Endothelial cell of umbilical vein (primary cell): ENCODE results near the gene SSB. TPM values are rescaled to one million over a fixed set of nuclear protein-coding genes. Genes with fewer than 3 reads are reported as not detected.

ENCODE experiments used
- BruUV-seq: library from RNA; stranded (reverse); fragments of 400-500 nt; replicated peaks from 2 replicates; lab custom pipeline; 2021; lab: Mats Ljungman, UMichigan
- CTCF ChIA-PET: fragments of 300-600, 350-600 bp; sonication (Branson Sonifier 250); formaldehyde crosslinking; loops from one replicate; lab custom pipeline; 2021; ENCODE audit warnings: antibody characterized with exemption, inconsistent platforms; lab: Charles Lee
- POLR2A ChIA-PET: fragments of 300-600, 350-600 bp; sonication (Branson Sonifier 250); formaldehyde crosslinking; loops from one replicate; lab custom pipeline; 2021; ENCODE audit warnings: antibody characterized with exemption, inconsistent platforms; lab: Charles Lee
- DNase-seq: peaks from one replicate; pipeline ENCODE4 v3.0.0-alpha.2; 2011; ENCODE audit warnings: low read depth, low spot score
- FAIRE-seq: peaks from 2 replicates; lab custom pipeline; 2011; peaks lifted over from hg19 to GRCh38; lab: Jason Lieb, UNC
- H2AFZ ChIP-seq: 2 replicates; pipeline ENCODE4 v1.6.0; 2012; ENCODE audit warnings: low read depth, low read length, control low read depth, inconsistent platforms
- H3K27ac ChIP-seq: 2 replicates; pipeline ENCODE4 v1.5.1; 2011; ENCODE audit warnings: low read depth, mild to moderate bottlenecking, control low read depth, low read length, moderate library complexity; ENCODE audit not compliant: insufficient read depth
- H3K27me3 ChIP-seq, 2 experiments: 2 replicates each; pipeline versions ENCODE4 v1.6.0 to v1.6.1; 2011; ENCODE audit warnings: low read length in 2 of 2, mixed read lengths in 1 of 2; ENCODE audit not compliant: control insufficient read depth in 2 of 2, insufficient read depth in 2 of 2
- H3K36me3 ChIP-seq, 2 experiments: 2 replicates in 1 of 2; 3 replicates in 1 of 2; pipeline ENCODE4 v1.5.1; 2011; ENCODE audit warnings: low read length in 2 of 2, mild to moderate bottlenecking in 1 of 2, moderate library complexity in 1 of 2; ENCODE audit not compliant: control insufficient read depth in 2 of 2, insufficient read depth in 2 of 2; ENCODE audit errors: extremely low read depth in 1 of 2
- H3K4me1 ChIP-seq: 3 replicates; pipeline ENCODE4 v1.5.1; 2011; ENCODE audit warnings: mild to moderate bottlenecking, low read length; ENCODE audit not compliant: control insufficient read depth, insufficient read depth; ENCODE audit errors: extremely low read depth
- H3K4me2 ChIP-seq: 2 replicates; pipeline ENCODE4 v1.6.1; 2011; ENCODE audit warnings: low read length, control low read depth, mixed read lengths; ENCODE audit not compliant: insufficient read depth
- H3K4me3 ChIP-seq, 3 experiments: fragments of 200-600 bp in 1 of 3; sonication (generic), shearing (Covaris generic) in 1 of 3; replicated peaks in 1 of 3; 2 replicates each; pipeline ENCODE4 v1.5.1; 2011 to 2016; ENCODE audit warnings: control low read depth in 3 of 3, low read length in 3 of 3, mild to moderate bottlenecking in 2 of 3, inconsistent platforms in 1 of 3, low read depth in 1 of 3, moderate library complexity in 1 of 3; ENCODE audit not compliant: insufficient read depth in 1 of 3
- H3K79me2 ChIP-seq: 2 replicates; pipeline ENCODE4 v1.6.0; 2012; ENCODE audit warnings: low read length, inconsistent platforms; ENCODE audit not compliant: control insufficient read depth, insufficient read depth
- H3K9ac ChIP-seq: replicated peaks from 2 replicates; pipeline ENCODE3; 2011; ENCODE audit warnings: low read length, control low read depth; ENCODE audit not compliant: insufficient read depth; ENCODE audit errors: extremely low read depth
- H3K9me1 ChIP-seq: replicated peaks from 3 replicates; pipeline ENCODE4 v1.6.0; 2011; ENCODE audit warnings: mild to moderate bottlenecking, low read length; ENCODE audit not compliant: control insufficient read depth, insufficient read depth; ENCODE audit errors: extremely low read depth
- H3K9me3 ChIP-seq: replicated peaks from 2 replicates; pipeline ENCODE4 v1.5.1; 2012; ENCODE audit warnings: low read length, inconsistent platforms; ENCODE audit not compliant: control insufficient read depth, insufficient read depth
- H4K20me1 ChIP-seq: replicated peaks from 2 replicates; pipeline ENCODE3; 2011; ENCODE audit warnings: mild to moderate bottlenecking, low read length; ENCODE audit not compliant: control insufficient read depth, insufficient read depth; ENCODE audit errors: extremely low read depth
- CTCF ChIP-seq, 2 donors: IDR thresholded peaks; 1 replicate in 1 of 2; 2 replicates in 1 of 2; pipeline ENCODE4 v1.5.1; 2011; ENCODE audit warnings: low read length in 2 of 2, mild to moderate bottlenecking in 2 of 2, moderate library complexity in 2 of 2, control low read depth in 1 of 2, inconsistent platforms in 1 of 2, low read depth in 1 of 2; ENCODE audit not compliant: insufficient read depth in 1 of 2; ENCODE audit errors: extremely low read depth in 1 of 2
- EZH2 ChIP-seq: IDR thresholded peaks from 2 replicates; pipeline ENCODE4 v1.6.1; 2012; ENCODE audit warnings: borderline replicate concordance, low read depth, mild to moderate bottlenecking, moderate library complexity, low read length, inconsistent platforms; ENCODE audit not compliant: severe bottlenecking
- FOS ChIP-seq: IDR thresholded peaks from 2 replicates; pipeline ENCODE4 v1.6.1; 2011; ENCODE audit warnings: mild to moderate bottlenecking, low read length, moderate library complexity, borderline replicate concordance; ENCODE audit not compliant: insufficient read depth
- GATA2 ChIP-seq: IDR thresholded peaks from 2 replicates; pipeline ENCODE4 v1.7.0; 2011; ENCODE audit warnings: low read depth, mild to moderate bottlenecking, moderate library complexity, mixed read lengths, low read length; ENCODE audit not compliant: insufficient read length, insufficient read depth
- JUN ChIP-seq: IDR thresholded peaks from 2 replicates; pipeline ENCODE4 v1.6.1; 2011; ENCODE audit warnings: borderline replicate concordance, low read depth; ENCODE audit not compliant: insufficient read length, insufficient read depth
- MAX ChIP-seq: IDR thresholded peaks from 2 replicates; pipeline ENCODE4 v1.6.1; 2011; ENCODE audit not compliant: insufficient read depth, insufficient read length
- MYC ChIP-seq: IDR thresholded peaks from one replicate; pipeline ENCODE4 v1.6.1; 2011; ENCODE audit warnings: mild to moderate bottlenecking, low read depth, low read length
- POLR2A ChIP-seq: IDR thresholded peaks from 2 replicates; pipeline ENCODE4 v1.6.1; 2012; ENCODE audit warnings: low read depth, mild to moderate bottlenecking, control low read depth, low read length
- POLR2AphosphoS5 ChIP-seq: IDR thresholded peaks from 2 replicates; pipeline ENCODE4 v1.6.1; 2012; ENCODE audit warnings: low read depth, mild to moderate bottlenecking, control low read depth, low read length, moderate library complexity; ENCODE audit not compliant: insufficient read depth
- dilution Hi-C: fragments of 300-500 bp; cut with MboI; formaldehyde crosslinking; loops from one replicate; pipeline ENCODE4 v1.15.0; 2019; ENCODE audit warnings: low sequenced_read_pairs; ENCODE audit not compliant: extremely low pct_ligation_motif_present
- intact Hi-C: fragments of 100-400 bp; cut with micrococcal nuclease; formaldehyde crosslinking; loops from one replicate; pipeline ENCODE4 v1.10.0; 2022
- polyA plus RNA-seq, 4 experiments: library from polyadenylated mRNA; depleted of rRNA in 3 of 4; stranded (reverse) in 3 of 4; unstranded in 1 of 4; fragments of >200 nt; gene quantifications; 2 replicates each; pipeline versions ENCODE4 v1.2.1 to v1.2.3, GENCODE V29; 2011 to 2012; ENCODE audit warnings: missing spikeins in 1 of 4
- total RNA-seq: library from RNA; stranded (reverse); gene quantifications from 2 replicates; pipeline ENCODE4 v1.2.3, GENCODE V29; 2021

SSB gene
- total and polyA plus RNA-seq, 2 donors (not counting 3 experiments of a cell fraction or from before 2014, with no cell fraction given): 36.1 to 125 TPM

GRCh38 chr2:169776252-169776761 lies 22.4 kb upstream of the SSB start:
- no peak overlapping the region for H3K9ac ChIP-seq
- no peak overlapping the region for H3K27ac ChIP-seq
- no peak overlapping the region for H3K4me3 ChIP-seq
- no peaks in the 10 kb centered on the region for H3K9me1 ChIP-seq
- FAIRE-seq (no peak), DNase-seq (peak; percentile 30)
- intact Hi-C loops (no loop called here), dilution Hi-C loops (no loop called here)
- no peaks in the 10 kb centered on the region for H3K79me2 ChIP-seq
- no peaks in the 10 kb centered on the region for H3K9me3 ChIP-seq
- no peaks in the 10 kb centered on the region for H4K20me1 ChIP-seq
- no peak overlapping the region for H3K4me2 ChIP-seq
- H2AFZ ChIP-seq: peak overlapping the region; percentile 6
- H3K27me3 ChIP-seq: no peaks in the 10 kb centered on the region
- CTCF ChIA-PET: interaction anchor here (1.3 to 3.0 kb wide), 3 partner anchors 8 to 19 kb away, joined by 3 to 15 read pairs (median 8); no protein-coding TSS in a partner anchor
- POLR2A ChIA-PET: interaction anchor here (0.6 kb wide), 1 partner anchor 284 kb away, joined by 3 read pairs; no protein-coding TSS in a partner anchor
- no TSS peak for BruUV-seq
- TF ChIP-seq POLR2A (no peak), POLR2AphosphoS5 (no peak), MYC (no peak), FOS (no peak), EZH2 (no peak), MAX (no peak), GATA2 (no peak), JUN (no peak)
- no peaks in the 10 kb centered on the region for H3K4me1 ChIP-seq
- no peaks in the 10 kb centered on the region for H3K36me3 ChIP-seq

- H3K27me3 ChIP-seq: no peaks in the 10 kb centered on the region
- H2AFZ ChIP-seq: no peak overlapping the region
- no peaks in the 10 kb centered on the region for H3K9me3 ChIP-seq
- H3K4me2 ChIP-seq: no peak overlapping the region
- TF ChIP-seq MAX (no peak), FOS (no peak), EZH2 (no peak), GATA2 (no peak), JUN (no peak), MYC (no peak), POLR2A (no peak), POLR2AphosphoS5 (no peak), CTCF (IDR thresholded peaks at IDR 0.05; ENCODE audit: extremely low read depth in 1 of 2, insufficient read depth in 1 of 2, low read depth in 1 of 2, low read length in 2 of 2) (no peak)
- POLR2A ChIA-PET: no interaction called here
- no peaks in the 10 kb centered on the region for H4K20me1 ChIP-seq
- dilution Hi-C loops (no loop called here), intact Hi-C loops (no loop called here)
- H3K36me3 ChIP-seq: no peaks in the 10 kb centered on the region
- H3K9me1 ChIP-seq: no peaks in the 10 kb centered on the region
- CTCF ChIA-PET: no interaction called here
- H3K79me2 ChIP-seq: no peaks in the 10 kb centered on the region
- H3K27ac ChIP-seq: no peak overlapping the region
- no peak overlapping the region for H3K9ac ChIP-seq
- no TSS peak for BruUV-seq
- FAIRE-seq (no peak), DNase-seq (peak; percentile 35)
- no peaks in the 10 kb centered on the region for H3K4me1 ChIP-seq
- H3K4me3 ChIP-seq: no peak overlapping the region
These were observed 20.2 kb upstream of the SSB start for GRCh38 chr2:169778446-169778845.
